ENCODE data around the gene PNMA1. TPM values are rescaled to one million over a fixed set of nuclear protein-coding genes. Genes with fewer than 3 reads are reported as not detected.

Gene PNMA1
- polyA plus RNA-seq, 4 donors, result 86.5 to 109 (median 94.9) TPM

GRCh38 chr14:73678698-73679097 lies 35.5 kb downstream of the PNMA1 start:
- DNase-seq (ENCODE audit: low read depth in 4 of 4, low spot score in 2 of 4), result no peak

- no peak for DNase-seq (ENCODE audit: low read depth in 4 of 4, low spot score in 2 of 4)
Observed at GRCh38 chr14:73674986-73675385, 39.2 kb downstream of the PNMA1 start.

- DNase-seq (ENCODE audit: low read depth in 4 of 4, low spot score in 2 of 4), result no peak
Observed at GRCh38 chr14:73667854-73668253, 46.3 kb downstream of the PNMA1 start.

- DNase-seq (ENCODE audit: low read depth in 4 of 4, low spot score in 2 of 4), result no peak
Observed at GRCh38 chr14:73666583-73666982, 47.6 kb downstream of the PNMA1 start.

GRCh38 chr14:73665130-73665529 lies 49.1 kb downstream of the PNMA1 start:
- no peak for DNase-seq (ENCODE audit: low read depth in 4 of 4, low spot score in 2 of 4)

- no peak for DNase-seq (ENCODE audit: low read depth in 4 of 4, low spot score in 2 of 4)
Observed at GRCh38 chr14:73663548-73664212, 50.5 kb downstream of the PNMA1 start.

GRCh38 chr14:73662487-73662943 lies 51.7 kb downstream of the PNMA1 start:
- no peak for DNase-seq (ENCODE audit: low read depth in 4 of 4, low spot score in 2 of 4)

- no peak for DNase-seq (ENCODE audit: low read depth in 4 of 4, low spot score in 2 of 4)
Observed at GRCh38 chr14:73661872-73662271, 52.3 kb downstream of the PNMA1 start.

Other genes starting within 250 kb of the PNMA1 start
- gene RIOX1, start 223.5 kb downstream of the PNMA1 start, polyA plus RNA-seq (ENCODE audit: insufficient read length in 4 of 4), result 10 to 100 TPM in 3 of 4 donors, 1 to 10 TPM in 1; 9.7 to 13.2 (median 10.8) TPM
- gene ACOT1, start 177.2 kb downstream of the PNMA1 start, polyA plus RNA-seq (ENCODE audit: insufficient read length in 4 of 4), result 10 to 100 TPM in 1 of 4 donors, 1 to 10 TPM in 3; 7.7 to 11.4 (median 8.7) TPM
- 1 to 10 TPM; 1.0 to 3.4 (median 2.1) TPM for gene HEATR4, start 155.4 kb downstream of the PNMA1 start, polyA plus RNA-seq (ENCODE audit: insufficient read length in 4 of 4)
- gene ACOT2, start 145.2 kb downstream of the PNMA1 start, polyA plus RNA-seq (ENCODE audit: insufficient read length in 4 of 4), result 10 to 100 TPM; 54.3 to 68.5 (median 59.8) TPM
- 1 to 10 TPM; 2.6 to 4.2 (median 3.7) TPM for gene ACOT4, start 122.5 kb downstream of the PNMA1 start, polyA plus RNA-seq (ENCODE audit: insufficient read length in 4 of 4)
- under 1 TPM in 2 of 4 donors, not detected in 2; 0.20 to 0.21 TPM for gene ACOT6, start 101.9 kb downstream of the PNMA1 start, polyA plus RNA-seq (ENCODE audit: insufficient read length in 4 of 4)
- gene DNAL1, start 69.4 kb downstream of the PNMA1 start, polyA plus RNA-seq (ENCODE audit: insufficient read length in 4 of 4), result 10 to 100 TPM; 16.3 to 21.9 (median 21.3) TPM
- gene PTGR2, start 137.4 kb upstream of the PNMA1 start, polyA plus RNA-seq (ENCODE audit: insufficient read length in 4 of 4), result 10 to 100 TPM; 21.3 to 36.2 (median 26.1) TPM
- gene ZNF410, start 172.5 kb upstream of the PNMA1 start, polyA plus RNA-seq (ENCODE audit: insufficient read length in 4 of 4), result 10 to 100 TPM; 51.2 to 65.0 (median 56.8) TPM
- gene FAM161B, start 235.7 kb upstream of the PNMA1 start, polyA plus RNA-seq (ENCODE audit: insufficient read length in 4 of 4), result 10 to 100 TPM; 12.1 to 16.2 (median 14.3) TPM
- gene COQ6, start 235.9 kb upstream of the PNMA1 start, polyA plus RNA-seq (ENCODE audit: insufficient read length in 4 of 4), result 10 to 100 TPM; 27.8 to 37.3 (median 32.8) TPM

Measured in left renal cortex interstitium (tissue), 4 donors.